Measurements from ENCODE around the gene TYMS.

- TF ChIP-seq TAF1 (IDR thresholded peaks at IDR 0.05; ENCODE audit: borderline replicate concordance, insufficient read depth, low read length) = no peak
- TF ChIP-seq POLR2AphosphoS5 (IDR thresholded peaks at IDR 0.05; ENCODE audit: low read depth, low read length) = no peak
- TF ChIP-seq REST (IDR thresholded peaks at IDR 0.05; ENCODE audit: insufficient read depth in 1 of 2, low read depth in 2 of 2, low read length in 2 of 2) = no peak
- no peak for TF ChIP-seq SIN3A (IDR thresholded peaks at IDR 0.05; ENCODE audit: borderline replicate concordance, insufficient read depth, low read length)
These were observed 7.0 kb upstream of the TYMS start for GRCh38 chr18:650428-650858.
